Suprapubic skin (tissue), 4 donors: Measurements from ENCODE around the gene SPDYE3.

Source experiments
- EP300 ChIP-seq: sonication (generic); formaldehyde crosslinking; IDR thresholded peaks from one replicate; pipeline ENCODE4 v1.6.1; 2017; ENCODE audit warnings: antibody characterized with exemption
- POLR2A ChIP-seq, 2 donors: fragments of 450-650 bp; IDR thresholded peaks; one replicate each; pipeline ENCODE4 v1.6.1; 2017; ENCODE audit warnings: antibody characterized with exemption in 2 of 2, mild to moderate bottlenecking in 2 of 2, moderate library complexity in 2 of 2
- POLR2AphosphoS5 ChIP-seq, 3 donors: sonication (generic); formaldehyde crosslinking; IDR thresholded peaks; one replicate each; pipeline ENCODE4 v1.6.1; 2017; ENCODE audit warnings: antibody characterized with exemption in 3 of 3
- TF ChIP-seq, protein P1 (sequence below), 2 donors: fragments of 200-600 bp in 1 of 2; fragments of 450-650 bp in 1 of 2; sonication (generic) in 1 of 2; IDR thresholded peaks; one replicate each; pipeline ENCODE4 v1.5.1; 2016 to 2019; ENCODE audit warnings: antibody characterized with exemption in 2 of 2, mild to moderate bottlenecking in 1 of 2, moderate library complexity in 1 of 2

DNA sequence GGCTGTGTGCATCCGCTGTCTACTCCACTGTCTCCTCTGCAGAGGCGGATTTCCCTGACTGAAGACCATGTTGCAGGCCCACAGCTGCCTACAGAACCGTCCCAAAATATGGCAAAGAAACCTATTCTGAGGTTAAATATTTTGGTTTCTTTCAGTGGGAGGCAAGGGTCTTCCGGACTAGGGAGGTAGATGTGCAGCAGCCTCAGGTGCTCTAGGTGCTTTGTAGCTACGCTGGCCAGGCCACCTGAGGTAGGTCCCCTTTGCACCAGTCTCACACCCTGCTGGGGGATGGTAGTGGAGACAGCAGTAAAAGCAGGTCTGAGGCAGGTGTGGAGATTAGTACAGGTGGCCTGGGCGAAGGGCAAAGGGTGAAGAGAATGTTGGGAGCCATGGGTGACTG, 42.3 kb downstream of the SPDYE3 start:
- TF ChIP-seq, protein P1, sequence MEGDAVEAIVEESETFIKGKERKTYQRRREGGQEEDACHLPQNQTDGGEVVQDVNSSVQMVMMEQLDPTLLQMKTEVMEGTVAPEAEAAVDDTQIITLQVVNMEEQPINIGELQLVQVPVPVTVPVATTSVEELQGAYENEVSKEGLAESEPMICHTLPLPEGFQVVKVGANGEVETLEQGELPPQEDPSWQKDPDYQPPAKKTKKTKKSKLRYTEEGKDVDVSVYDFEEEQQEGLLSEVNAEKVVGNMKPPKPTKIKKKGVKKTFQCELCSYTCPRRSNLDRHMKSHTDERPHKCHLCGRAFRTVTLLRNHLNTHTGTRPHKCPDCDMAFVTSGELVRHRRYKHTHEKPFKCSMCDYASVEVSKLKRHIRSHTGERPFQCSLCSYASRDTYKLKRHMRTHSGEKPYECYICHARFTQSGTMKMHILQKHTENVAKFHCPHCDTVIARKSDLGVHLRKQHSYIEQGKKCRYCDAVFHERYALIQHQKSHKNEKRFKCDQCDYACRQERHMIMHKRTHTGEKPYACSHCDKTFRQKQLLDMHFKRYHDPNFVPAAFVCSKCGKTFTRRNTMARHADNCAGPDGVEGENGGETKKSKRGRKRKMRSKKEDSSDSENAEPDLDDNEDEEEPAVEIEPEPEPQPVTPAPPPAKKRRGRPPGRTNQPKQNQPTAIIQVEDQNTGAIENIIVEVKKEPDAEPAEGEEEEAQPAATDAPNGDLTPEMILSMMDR (IDR thresholded peaks at IDR 0.05), result no peak
- no peak for TF ChIP-seq EP300
- TF ChIP-seq POLR2AphosphoS5 (IDR thresholded peaks at IDR 0.05), result no peak
- no peak for TF ChIP-seq POLR2A (IDR thresholded peaks at IDR 0.05)
